GM18909 (cell line): ENCODE results near the gene ZNF605.
"Not testable (repeated sequence)": the region's sequence is repeated elsewhere in the genome, so short reads cannot be mapped to it uniquely, and the experiment has no call there.

Experiments used
- ATAC-seq: cut with Tn5 transposase; IDR thresholded peaks from one replicate; pipeline ENCODE4 v1.9.1; 2021; ENCODE audit warnings: mild to moderate bottlenecking; ENCODE audit not compliant: unreplicated experiment, poor library complexity

Gene ZNF605

GRCh38 chr12:132956011-132956788 is at the start of gene ZNF605:
Gene ZNF605 (minus strand): TSS chr12:132956306. CDS start chr12:132945635, 10,671 bp downstream.
- peak; percentile 94 for ATAC-seq

GRCh38 chr12:132998741-132999140 is 42.6 kb upstream of the ZNF605 start:
- no peak for ATAC-seq

- peak; percentile 8 for ATAC-seq
These were observed 30.7 kb upstream of the ZNF605 start for GRCh38 chr12:132986885-132987225.

GRCh38 chr12:132986001-132986884 is 30.1 kb upstream of the ZNF605 start, which contains the start of gene ZNF26:
Gene ZNF26 (plus strand): TSS chr12:132986367. CDS start chr12:132986841, 474 bp downstream.
- peak; percentile 96 for ATAC-seq

- not testable (repeated sequence) for ATAC-seq
These were observed 20.8 kb upstream of the ZNF605 start for GRCh38 chr12:132976870-132977269.

- ATAC-seq = no peak
These were observed 16.3 kb upstream of the ZNF605 start for GRCh38 chr12:132972374-132972773.

- ATAC-seq = no peak
These were observed 11.6 kb upstream of the ZNF605 start for GRCh38 chr12:132967736-132968135.

- ATAC-seq = no peak
These were observed 10.7 kb upstream of the ZNF605 start for GRCh38 chr12:132966676-132967415.

- no peak for ATAC-seq
These were observed 9.7 kb upstream of the ZNF605 start for GRCh38 chr12:132965796-132966195.

GRCh38 chr12:132963947-132964346 is 7.8 kb upstream of the ZNF605 start:
- not testable (repeated sequence) for ATAC-seq

GRCh38 chr12:132961790-132962189 is 5.7 kb upstream of the ZNF605 start:
- not testable (repeated sequence) for ATAC-seq

GRCh38 chr12:132955094-132956010 is 754 bp downstream of the ZNF605 start:
- peak; percentile 33 for ATAC-seq

GRCh38 chr12:132954471-132955048 is 1.5 kb downstream of the ZNF605 start:
- no peak for ATAC-seq

GRCh38 chr12:132953771-132954170 is 2.3 kb downstream of the ZNF605 start:
- ATAC-seq = no peak

- ATAC-seq = no peak
These were observed 3.0 kb downstream of the ZNF605 start for GRCh38 chr12:132953163-132953425.

GRCh38 chr12:132952371-132953162 is 3.5 kb downstream of the ZNF605 start:
- no peak for ATAC-seq

GRCh38 chr12:132951649-132952048 is 4.5 kb downstream of the ZNF605 start:
- no peak for ATAC-seq

- ATAC-seq = no peak
These were observed 5.1 kb downstream of the ZNF605 start for GRCh38 chr12:132950844-132951535.
